Activated naive CD4-positive, alpha-beta T cell treated with anti-CD3 and anti-CD28 coated beads, Interleukin-2, amount 50 U/mL, for 24 hours (primary cell): ENCODE measurements around the gene RSAD1.

Experiments
- H3K27ac Mint-ChIP-seq: one replicate; pipeline ENCODE4 v1.8.0; 2021; ENCODE audit warnings: mild to moderate bottlenecking, mixed read lengths
- H3K27me3 Mint-ChIP-seq: one replicate; pipeline ENCODE4 v1.8.0; 2021; ENCODE audit warnings: mixed read lengths
- H3K36me3 Mint-ChIP-seq: one replicate; pipeline ENCODE4 v1.8.0; 2021; ENCODE audit warnings: mixed read lengths
- H3K4me1 Mint-ChIP-seq: one replicate; pipeline ENCODE4 v1.8.0; 2021; ENCODE audit warnings: mixed read lengths
- H3K4me3 Mint-ChIP-seq: one replicate; pipeline ENCODE4 v1.8.0; 2021; ENCODE audit warnings: mild to moderate bottlenecking, mixed read lengths
- H3K9me3 Mint-ChIP-seq: one replicate; pipeline ENCODE4 v1.8.0; 2021; ENCODE audit warnings: mixed read lengths

The RSAD1 gene

DNA sequence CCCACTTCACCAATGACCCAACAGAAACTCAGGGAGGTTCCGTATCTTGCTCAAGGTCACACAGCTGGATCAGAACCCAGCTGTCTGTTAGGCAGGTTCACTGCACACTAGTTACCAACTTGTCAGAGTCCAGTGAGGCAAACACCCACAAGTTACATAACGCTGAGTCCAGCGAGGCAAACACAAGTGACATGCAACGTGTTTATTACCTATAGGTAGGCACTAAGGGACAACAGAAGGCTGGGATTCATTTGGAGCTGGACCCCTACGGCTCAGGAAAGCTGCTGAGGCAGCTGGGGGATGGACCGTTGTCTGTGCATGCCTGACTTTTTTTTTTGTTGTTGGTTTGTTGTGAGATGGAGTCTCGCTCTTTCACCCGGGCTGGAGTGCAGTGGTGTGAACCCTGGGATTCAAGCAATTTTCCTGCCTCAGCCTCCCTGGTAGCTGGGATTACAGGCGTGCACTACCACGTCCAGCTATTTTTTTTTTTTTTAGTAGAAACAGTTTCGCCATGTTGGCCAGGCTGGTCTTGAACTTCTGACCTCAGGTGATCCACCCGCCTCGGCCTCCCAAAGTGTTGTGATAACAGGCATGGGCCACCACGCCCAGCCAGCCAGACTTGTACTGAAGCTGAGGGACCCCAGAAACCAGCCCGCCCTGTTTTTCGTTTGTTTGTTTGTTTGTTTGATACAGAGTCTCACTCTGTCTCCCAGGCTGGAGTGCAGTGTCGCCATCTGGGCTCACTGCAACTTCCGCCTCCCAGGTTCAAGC lies 1.9 kb upstream of the RSAD1 start:
- Mint-ChIP-seq H3K4me3 (no peak overlapping the region), H3K27ac (no peak overlapping the region), H3K9me3 (no peaks in the 10 kb centered on the region), H3K36me3 (peaks cover 7% of the 10 kb centered on the region), H3K27me3 (peaks cover 3% of the 10 kb centered on the region), H3K4me1 (peaks cover 27% of the 10 kb centered on the region)

DNA sequence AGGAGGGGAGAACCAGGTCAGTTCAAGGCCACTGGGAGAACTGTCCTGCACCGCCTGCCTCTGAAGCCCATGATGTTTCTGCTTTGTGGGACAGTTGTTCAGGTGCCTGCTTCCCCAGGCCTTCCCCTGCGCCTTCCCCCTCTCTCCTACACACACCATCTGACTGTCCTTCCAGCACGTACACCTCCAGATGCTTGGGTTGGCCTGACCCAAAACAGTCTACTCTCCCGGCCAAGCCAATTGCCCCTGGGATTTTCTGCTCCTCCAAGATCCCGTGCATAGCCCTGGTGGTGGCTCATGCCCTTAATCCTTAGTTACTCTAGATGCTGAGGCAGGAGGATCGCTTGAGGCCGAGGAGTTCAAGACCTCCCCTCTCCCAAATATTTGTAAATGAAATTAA lies 684 bp upstream of the RSAD1 start:
- Mint-ChIP-seq H3K4me3 (peak overlapping the region; percentile 83), H3K9me3 (no peaks in the 10 kb centered on the region), H3K36me3 (peaks cover 10% of the 10 kb centered on the region), H3K27me3 (peaks cover 3% of the 10 kb centered on the region), H3K4me1 (peaks cover 31% of the 10 kb centered on the region), H3K27ac (peak overlapping the region; percentile 92)

GRCh38 chr17:50479522-50480141 lies 972 bp downstream of the RSAD1 start:
- Mint-ChIP-seq H3K27me3 (peaks cover 3% of the 10 kb centered on the region), H3K36me3 (peaks cover 5% of the 10 kb centered on the region), H3K9me3 (no peaks in the 10 kb centered on the region), H3K4me3 (peak overlapping the region; percentile 93), H3K4me1 (peaks cover 31% of the 10 kb centered on the region), H3K27ac (peak overlapping the region; percentile 93)

GRCh38 chr17:50480142-50480764 lies 1.6 kb downstream of the RSAD1 start:
- H3K4me1 Mint-ChIP-seq = peaks cover 31% of the 10 kb centered on the region
- peak overlapping the region; percentile 93 for H3K4me3 Mint-ChIP-seq
- H3K9me3 Mint-ChIP-seq = no peaks in the 10 kb centered on the region
- H3K36me3 Mint-ChIP-seq = peaks cover 4% of the 10 kb centered on the region
- peaks cover 3% of the 10 kb centered on the region for H3K27me3 Mint-ChIP-seq
- no peak overlapping the region for H3K27ac Mint-ChIP-seq

GRCh38 chr17:50480854-50481490 lies 2.3 kb downstream of the RSAD1 start:
- Mint-ChIP-seq H3K36me3 (peaks cover 8% of the 10 kb centered on the region), H3K27ac (peak overlapping the region; percentile 41), H3K4me3 (peak overlapping the region; percentile 93), H3K4me1 (peaks cover 31% of the 10 kb centered on the region), H3K27me3 (peaks cover 3% of the 10 kb centered on the region), H3K9me3 (no peaks in the 10 kb centered on the region)

- Mint-ChIP-seq H3K4me3 (no peak overlapping the region), H3K9me3 (no peaks in the 10 kb centered on the region), H3K27ac (no peak overlapping the region), H3K36me3 (peaks cover 8% of the 10 kb centered on the region), H3K4me1 (peaks cover 31% of the 10 kb centered on the region), H3K27me3 (no peaks in the 10 kb centered on the region)
Observed at GRCh38 chr17:50481648-50482047, 3.0 kb downstream of the RSAD1 start.

GRCh38 chr17:50482110-50482509 lies 3.5 kb downstream of the RSAD1 start:
- peaks cover 8% of the 10 kb centered on the region for H3K36me3 Mint-ChIP-seq
- H3K27me3 Mint-ChIP-seq = no peaks in the 10 kb centered on the region
- H3K27ac Mint-ChIP-seq = no peak overlapping the region
- peaks cover 31% of the 10 kb centered on the region for H3K4me1 Mint-ChIP-seq
- H3K9me3 Mint-ChIP-seq = no peaks in the 10 kb centered on the region
- H3K4me3 Mint-ChIP-seq = no peak overlapping the region

- no peak overlapping the region for H3K4me3 Mint-ChIP-seq
Observed at GRCh38 chr17:50482516-50482915, 3.9 kb downstream of the RSAD1 start.

DNA sequence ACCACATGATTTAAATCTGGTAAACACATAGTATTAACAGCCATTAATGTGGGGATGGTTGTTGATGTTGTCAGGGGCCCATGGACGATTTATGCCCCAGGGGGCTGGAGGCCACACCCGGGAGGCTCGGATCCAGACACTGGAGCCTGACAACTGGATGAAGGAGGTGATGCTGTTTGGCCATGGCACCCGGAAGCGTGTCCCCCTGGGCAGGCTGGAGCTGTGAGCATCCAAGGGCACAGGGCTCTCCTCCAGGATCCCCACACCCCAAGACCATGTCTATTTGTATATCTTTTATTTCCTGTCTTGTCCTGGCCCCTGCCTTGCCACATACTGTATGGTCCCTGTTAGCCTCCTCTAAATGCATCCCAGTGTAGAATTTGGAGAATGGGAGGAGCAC lies 4.6 kb downstream of the RSAD1 start:
- Mint-ChIP-seq H3K27ac (no peak overlapping the region), H3K27me3 (no peaks in the 10 kb centered on the region), H3K4me3 (no peak overlapping the region), H3K36me3 (peaks cover 10% of the 10 kb centered on the region), H3K4me1 (peaks cover 26% of the 10 kb centered on the region), H3K9me3 (no peaks in the 10 kb centered on the region)

More at GRCh38 chr17:50482516-50482915, 3.9 kb downstream of the RSAD1 start:
- Mint-ChIP-seq H3K27ac (peak overlapping the region; percentile 62), H3K36me3 (peaks cover 10% of the 10 kb centered on the region), H3K4me1 (peaks cover 31% of the 10 kb centered on the region), H3K27me3 (no peaks in the 10 kb centered on the region), H3K9me3 (no peaks in the 10 kb centered on the region)

- no peak overlapping the region for H3K4me3 Mint-ChIP-seq
- H3K27me3 Mint-ChIP-seq = no peaks in the 10 kb centered on the region
- no peaks in the 10 kb centered on the region for H3K9me3 Mint-ChIP-seq
- H3K36me3 Mint-ChIP-seq = peaks cover 8% of the 10 kb centered on the region
- H3K4me1 Mint-ChIP-seq = peaks cover 21% of the 10 kb centered on the region
- H3K27ac Mint-ChIP-seq = no peak overlapping the region
Observed at GRCh38 chr17:50484386-50485155, 5.9 kb downstream of the RSAD1 start.

DNA sequence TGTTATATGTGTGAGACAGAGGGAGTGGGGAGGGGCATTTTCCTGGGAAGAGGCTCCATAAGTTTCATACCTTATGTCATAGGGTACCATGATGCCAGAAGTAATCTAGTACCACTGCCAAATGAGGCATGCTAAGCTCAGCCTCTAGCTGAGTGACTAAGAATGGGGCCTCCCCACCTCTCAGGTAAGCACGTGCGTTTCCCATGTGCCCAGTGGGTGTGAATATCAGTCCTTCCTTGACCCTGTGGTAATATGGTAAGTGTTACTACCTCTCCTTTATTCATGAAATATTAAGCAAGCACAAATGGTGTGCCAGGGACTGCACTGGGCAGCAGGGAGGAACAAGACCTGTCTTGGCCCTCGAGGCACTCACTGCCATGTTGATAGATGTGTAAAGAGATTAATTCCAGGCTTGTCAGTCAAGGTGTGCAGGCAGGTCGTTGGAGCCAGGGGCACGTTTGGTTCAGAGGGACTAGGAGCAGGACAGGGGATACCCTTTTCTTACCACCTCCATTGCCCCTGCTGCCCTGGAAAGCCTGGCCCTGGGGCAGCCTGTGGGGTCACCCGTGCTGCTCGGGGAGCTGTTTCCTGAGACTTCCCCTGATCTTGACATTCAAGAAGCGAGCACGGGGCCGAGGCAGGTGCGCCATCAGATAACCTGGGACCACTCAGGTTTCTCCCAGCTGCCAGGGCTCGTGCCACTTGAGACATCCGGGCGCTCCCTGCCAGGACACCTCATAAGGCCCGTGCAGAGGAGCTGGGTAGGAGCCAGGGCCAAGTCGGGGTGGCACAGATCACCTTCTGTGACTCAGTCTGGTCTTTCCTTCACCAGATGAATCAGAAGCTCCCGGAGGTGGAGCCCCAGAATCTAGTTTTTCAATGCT lies 8.8 kb downstream of the RSAD1 start:
- Mint-ChIP-seq H3K4me3 (no peak overlapping the region), H3K27ac (no peak overlapping the region), H3K4me1 (peaks cover 4% of the 10 kb centered on the region), H3K36me3 (peaks cover 10% of the 10 kb centered on the region), H3K9me3 (no peaks in the 10 kb centered on the region), H3K27me3 (no peaks in the 10 kb centered on the region)

GRCh38 chr17:50488880-50489279 lies 10.2 kb downstream of the RSAD1 start:
- no peaks in the 10 kb centered on the region for H3K27me3 Mint-ChIP-seq
- H3K36me3 Mint-ChIP-seq = peaks cover 7% of the 10 kb centered on the region
- H3K4me3 Mint-ChIP-seq = no peak overlapping the region
- no peak overlapping the region for H3K27ac Mint-ChIP-seq
- H3K9me3 Mint-ChIP-seq = no peaks in the 10 kb centered on the region
- H3K4me1 Mint-ChIP-seq = no peaks in the 10 kb centered on the region

DNA sequence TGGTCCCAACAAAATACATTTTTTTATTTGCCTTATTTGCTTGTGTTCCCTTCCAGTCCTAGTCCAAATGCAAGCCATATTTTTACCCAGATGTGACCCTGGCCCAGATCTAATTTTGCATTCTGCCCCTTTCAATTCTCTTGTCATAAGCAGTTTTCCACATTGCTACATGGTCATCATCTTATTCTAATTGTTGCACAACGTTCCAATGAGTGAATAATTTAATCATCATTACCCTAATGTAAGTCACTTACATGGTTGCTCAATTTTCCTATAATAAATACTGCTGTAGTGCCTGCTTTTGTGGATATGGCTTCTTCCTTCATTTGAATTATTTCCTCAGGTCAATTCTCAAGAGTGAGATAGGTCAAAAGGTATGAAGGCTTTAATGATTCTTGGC lies 12.8 kb downstream of the RSAD1 start:
- H3K4me1 Mint-ChIP-seq = no peaks in the 10 kb centered on the region
- H3K27ac Mint-ChIP-seq = no peak overlapping the region
- H3K27me3 Mint-ChIP-seq = no peaks in the 10 kb centered on the region
- H3K4me3 Mint-ChIP-seq = no peak overlapping the region
- peaks cover 4% of the 10 kb centered on the region for H3K36me3 Mint-ChIP-seq
- no peaks in the 10 kb centered on the region for H3K9me3 Mint-ChIP-seq

DNA sequence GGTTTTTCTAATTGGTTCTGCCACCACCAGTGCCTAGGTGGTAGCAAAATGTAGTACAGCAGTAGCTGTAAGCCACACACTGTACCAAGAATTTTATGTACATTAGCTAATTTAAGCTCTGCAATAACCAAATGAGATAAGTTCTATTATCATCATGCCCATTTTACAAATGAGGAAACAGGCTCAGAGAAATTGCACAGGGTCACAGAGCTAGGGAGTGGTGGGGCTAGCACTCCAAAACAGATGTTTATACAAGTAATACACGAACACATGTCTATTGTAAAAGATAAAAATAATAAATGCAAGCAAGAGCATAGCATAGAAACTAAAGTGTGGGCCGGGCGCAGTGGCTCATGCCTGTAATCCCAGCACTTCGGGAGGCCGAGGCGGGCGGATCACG lies 13.6 kb downstream of the RSAD1 start:
- Mint-ChIP-seq H3K36me3 (peaks cover 4% of the 10 kb centered on the region), H3K27me3 (no peaks in the 10 kb centered on the region), H3K9me3 (no peaks in the 10 kb centered on the region), H3K4me1 (no peaks in the 10 kb centered on the region), H3K27ac (no peak overlapping the region), H3K4me3 (no peak overlapping the region)
